A172 (cell line): ENCODE measurements around the gene CAMKV. TPM values are rescaled to one million over a fixed set of nuclear protein-coding genes. Genes with fewer than 3 reads are reported as not detected.

ENCODE experiments used
- DNase-seq: peaks from one replicate; pipeline ENCODE4 v3.0.0-alpha.2; 2015; ENCODE audit warnings: low spot score
- total RNA-seq: library from RNA; depleted of rRNA; stranded (reverse); fragments of >200 nt; shearing (Covaris generic); gene quantifications from 2 replicates; pipeline ENCODE4 v1.2.3, GENCODE V29; 2014

Gene CAMKV
- total RNA-seq, 1 experiment from 2014 or later = not detected

DNA sequence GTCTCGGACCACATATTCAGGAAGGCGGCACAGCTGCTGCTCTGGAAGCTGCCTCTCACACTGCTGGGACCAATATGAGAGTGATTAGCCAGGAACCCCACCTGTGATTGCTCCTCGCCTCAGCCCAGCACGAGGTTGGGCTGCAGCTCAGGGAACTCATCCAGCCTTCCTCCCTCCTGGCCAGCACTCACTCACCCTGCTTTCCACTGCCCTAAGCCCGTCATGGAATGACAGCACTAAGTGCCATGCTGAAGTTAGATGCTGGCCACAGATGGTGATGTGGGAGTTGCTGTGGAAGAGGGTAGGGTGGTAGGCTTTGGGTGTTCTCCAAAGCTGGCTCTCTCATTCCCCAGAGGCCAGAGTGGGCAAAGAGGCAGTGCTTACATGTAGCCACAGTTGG lies 26.6 kb upstream of the CAMKV start:
- DNase-seq = no peak

GRCh38 chr3:49895791-49896190 lies 26.1 kb upstream of the CAMKV start:
- DNase-seq = no peak

DNA sequence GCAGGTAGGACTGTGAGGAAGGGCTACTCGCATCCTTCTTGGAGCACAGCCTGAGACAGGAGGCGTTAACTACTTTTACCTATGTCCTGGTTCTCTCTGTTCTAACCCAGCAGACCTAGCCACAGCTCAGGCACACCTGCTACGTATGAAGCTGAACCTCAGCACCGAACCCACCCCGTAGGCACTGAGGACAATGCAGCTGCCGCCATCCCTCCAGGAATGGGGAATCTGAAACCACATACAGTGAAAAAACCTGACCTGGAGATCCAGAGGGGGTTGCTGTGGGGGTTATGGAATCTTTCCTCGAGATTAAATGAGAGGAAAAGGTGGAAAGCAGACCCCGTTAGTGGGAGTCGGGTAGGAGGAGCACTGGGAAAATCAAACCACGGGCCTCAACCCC lies 19.6 kb upstream of the CAMKV start:
- DNase-seq = no peak

GRCh38 chr3:49886922-49887265 lies 17.2 kb upstream of the CAMKV start:
- DNase-seq = no peak

DNA sequence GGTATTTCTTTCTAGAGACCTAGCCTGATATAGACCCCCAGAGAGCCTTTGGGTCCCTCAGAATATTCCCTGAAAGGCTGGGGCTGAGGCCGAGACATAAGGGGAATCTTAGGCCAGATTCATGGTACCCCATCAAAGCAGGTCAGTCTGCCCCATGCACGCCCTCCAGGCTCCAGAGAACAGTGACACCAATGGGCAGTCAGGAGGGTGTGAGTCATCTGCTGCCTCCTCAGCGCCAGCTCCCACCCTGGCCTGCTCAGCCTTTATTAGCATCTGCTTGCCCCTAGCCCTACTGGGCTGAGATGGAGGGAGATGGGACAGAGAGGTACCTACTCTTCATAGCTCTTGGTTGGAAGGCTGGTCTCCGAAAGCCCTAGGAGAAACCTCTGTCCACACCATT lies 14.3 kb upstream of the CAMKV start:
- no peak for DNase-seq

GRCh38 chr3:49882166-49882565 lies 12.5 kb upstream of the CAMKV start:
- no peak for DNase-seq

DNA sequence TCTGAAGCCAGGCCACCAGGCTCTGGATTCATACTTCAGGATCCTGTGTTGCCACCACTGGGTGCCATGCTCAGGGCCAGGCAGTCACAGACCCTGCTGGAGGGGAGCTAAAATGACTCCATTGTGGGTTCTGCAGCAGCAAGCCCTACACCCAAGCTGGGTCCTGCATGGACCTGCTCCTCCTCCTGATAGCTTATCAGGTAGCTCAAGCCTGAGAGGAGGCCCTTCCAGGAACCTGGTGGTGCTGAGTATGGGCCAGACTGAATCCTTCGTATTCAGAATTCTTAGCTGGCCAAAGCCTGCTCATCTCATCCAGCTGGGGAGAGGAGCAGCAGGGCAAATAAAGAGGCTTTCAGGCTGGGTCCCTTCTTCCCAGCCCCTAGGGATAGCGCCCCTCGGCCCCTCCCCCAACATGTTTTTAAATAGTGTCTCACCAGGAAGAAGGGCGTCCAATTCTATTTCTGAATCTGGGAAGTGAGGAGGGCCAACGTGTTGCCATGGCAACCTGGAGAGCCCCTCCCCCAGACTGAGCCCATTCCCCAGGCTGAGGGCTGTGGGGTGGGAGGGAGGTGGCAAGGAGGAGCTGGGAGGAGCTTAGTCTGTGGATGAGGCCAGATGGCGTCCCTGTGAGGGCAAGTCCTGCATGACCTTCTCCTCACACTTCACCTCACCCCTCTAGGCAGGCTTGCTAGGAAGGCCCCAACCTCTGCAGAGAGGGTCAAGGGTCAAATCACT lies 11.0 kb upstream of the CAMKV start:
- no peak for DNase-seq

GRCh38 chr3:49879721-49880120 lies 10.0 kb upstream of the CAMKV start:
- no peak for DNase-seq

DNA sequence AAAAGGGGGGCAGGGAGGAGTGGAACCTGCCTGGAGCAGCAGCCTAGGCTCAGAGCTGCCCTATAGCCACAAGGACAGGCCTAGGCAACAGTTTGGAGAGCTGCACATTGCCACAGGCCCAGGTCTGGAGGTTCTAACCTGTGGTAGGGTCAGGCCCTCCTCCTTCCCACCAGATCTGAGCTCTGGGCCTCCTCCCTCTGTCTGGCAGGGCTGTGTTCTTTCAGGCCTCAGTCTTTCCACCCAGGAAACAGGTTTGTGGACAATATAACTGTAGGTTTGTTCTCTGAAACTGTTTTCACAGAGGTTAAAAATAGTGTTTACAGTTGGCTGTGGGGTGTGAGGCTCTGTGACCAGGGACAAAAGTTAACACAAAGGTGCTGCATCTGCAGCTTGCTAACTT lies 9.0 kb upstream of the CAMKV start:
- DNase-seq = no peak

DNA sequence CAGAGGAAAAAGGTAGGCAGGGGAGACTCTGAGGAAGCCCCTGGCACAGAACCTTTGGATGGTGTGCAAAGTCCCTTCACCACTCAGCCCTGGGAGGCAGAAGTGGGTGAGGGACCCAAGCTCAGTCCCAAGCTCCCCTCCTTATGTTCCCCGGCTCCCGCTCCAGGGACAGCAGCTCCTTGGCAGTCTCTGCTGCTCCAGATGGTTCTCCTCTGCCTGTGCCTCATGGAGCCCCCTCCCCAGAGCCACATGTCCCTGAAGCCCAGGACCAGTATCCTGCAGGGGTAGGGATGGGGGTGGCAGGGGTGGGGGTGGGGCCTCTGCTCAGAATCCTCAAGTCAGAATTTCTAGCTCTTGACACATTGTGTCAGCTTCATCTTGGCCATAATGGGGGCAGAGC lies 8.0 kb upstream of the CAMKV start:
- no peak for DNase-seq

DNA sequence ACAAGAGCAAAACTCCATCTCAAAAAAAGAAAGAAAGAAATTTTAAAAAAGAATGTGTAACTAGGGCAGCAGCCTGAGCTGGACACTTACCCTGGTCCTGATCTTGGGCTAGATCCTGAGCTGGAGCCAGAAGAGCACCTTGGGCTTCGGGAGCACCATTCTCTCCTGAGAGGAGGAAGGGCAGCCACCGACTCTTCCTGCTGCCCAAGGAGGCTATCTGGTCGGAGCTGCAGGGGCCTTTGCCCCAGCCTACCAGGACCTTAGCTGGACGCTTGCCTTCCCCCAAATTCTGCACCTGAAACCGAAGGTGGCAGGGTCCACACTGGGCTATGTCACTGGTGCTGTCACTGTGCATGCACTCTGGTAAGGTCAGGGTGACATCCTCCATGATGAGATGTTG lies 6.9 kb upstream of the CAMKV start:
- DNase-seq = no peak

GRCh38 chr3:49873623-49874022 lies 3.9 kb upstream of the CAMKV start:
- DNase-seq = no peak

DNA sequence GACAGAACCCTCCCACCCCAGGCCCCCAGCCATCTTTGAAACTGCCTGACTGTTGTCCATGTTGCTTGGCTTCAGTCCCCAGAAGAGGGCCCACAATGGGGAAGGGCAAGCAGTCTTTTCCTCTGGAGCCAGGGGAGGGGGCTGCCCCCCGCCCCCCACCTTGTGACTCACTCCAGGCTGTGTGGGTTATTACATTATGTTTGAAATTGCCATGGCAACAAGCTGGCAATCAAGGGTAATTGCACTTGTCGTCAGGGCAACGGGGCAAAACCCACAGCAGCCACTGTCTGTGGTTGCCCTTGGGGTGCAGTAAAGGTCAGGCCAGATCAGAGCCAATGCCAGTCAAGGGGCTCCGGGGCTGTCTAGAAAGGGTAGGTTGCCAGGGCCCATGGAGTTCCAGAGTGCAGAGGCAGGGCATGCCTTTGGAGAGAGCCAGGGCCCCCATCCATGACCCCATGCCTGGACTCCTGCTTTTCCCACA lies 3.1 kb upstream of the CAMKV start:
- no peak for DNase-seq

DNA sequence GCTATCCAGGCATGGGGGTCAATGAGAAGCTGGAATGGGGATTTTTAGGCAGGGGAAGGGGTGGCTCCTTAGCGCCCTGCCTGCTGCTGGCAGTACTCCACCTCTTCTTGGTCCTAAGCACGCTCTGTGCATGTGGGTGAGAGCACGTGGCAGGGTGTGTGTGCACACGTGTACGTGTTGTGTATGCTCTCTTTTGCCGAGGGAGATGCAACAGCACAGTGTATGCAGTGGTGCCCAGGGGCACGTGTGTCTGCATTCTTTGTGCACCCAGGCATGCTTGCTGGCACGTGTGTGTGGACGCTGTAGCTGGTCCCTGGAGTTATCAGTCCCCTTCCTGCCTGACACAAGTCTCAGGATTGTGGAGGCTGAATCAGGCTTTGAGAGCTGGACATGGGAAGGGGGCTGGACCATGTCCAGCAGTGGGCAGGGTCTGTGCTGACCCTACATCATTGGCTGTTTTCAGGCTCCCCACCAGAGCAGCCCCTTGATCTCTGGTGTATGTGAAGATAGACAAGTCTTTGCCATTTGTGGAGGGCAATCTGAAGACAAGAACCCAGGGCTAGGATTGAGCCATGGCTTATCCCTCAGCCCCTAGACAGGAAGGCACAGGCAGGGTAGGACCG lies 1.9 kb upstream of the CAMKV start:
- DNase-seq = no peak

DNA sequence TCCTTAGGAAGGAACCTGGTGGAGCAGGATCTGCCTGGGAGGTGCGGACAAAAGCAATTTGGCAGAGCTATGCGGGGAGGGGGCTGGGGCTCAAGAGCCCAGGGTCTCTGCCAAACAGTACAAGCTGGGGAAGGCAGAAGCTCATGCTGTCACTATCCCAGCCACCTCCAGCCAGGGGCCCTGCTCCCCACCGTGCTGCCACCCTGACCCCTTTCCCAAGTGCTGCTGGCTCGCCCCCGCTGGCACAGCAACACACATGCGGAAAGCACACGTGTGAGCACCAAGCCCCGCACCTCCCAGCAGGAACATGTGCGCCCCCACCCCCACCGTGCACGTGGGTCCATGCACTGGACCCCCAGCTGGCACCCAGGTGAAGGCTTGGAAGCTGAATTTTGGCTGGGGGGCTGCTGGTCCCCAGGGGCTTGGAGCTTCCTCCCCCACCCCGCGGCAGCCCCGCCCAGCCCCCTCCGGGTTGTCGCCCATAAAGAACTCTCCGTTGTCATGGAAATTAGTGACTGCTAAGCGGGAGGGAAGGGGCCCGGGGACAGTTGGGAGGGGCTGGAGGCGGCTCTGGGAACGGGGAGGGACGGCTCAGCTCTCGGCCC lies 742 bp downstream of the CAMKV start:
- no peak for DNase-seq

GRCh38 chr3:49867871-49868321 lies 1.8 kb downstream of the CAMKV start:
- DNase-seq = peak; percentile 30

GRCh38 chr3:49867400-49867799 lies 2.3 kb downstream of the CAMKV start:
- no peak for DNase-seq

- no peak for DNase-seq
Measured at GRCh38 chr3:49865198-49865784, 4.4 kb downstream of the CAMKV start.

DNA sequence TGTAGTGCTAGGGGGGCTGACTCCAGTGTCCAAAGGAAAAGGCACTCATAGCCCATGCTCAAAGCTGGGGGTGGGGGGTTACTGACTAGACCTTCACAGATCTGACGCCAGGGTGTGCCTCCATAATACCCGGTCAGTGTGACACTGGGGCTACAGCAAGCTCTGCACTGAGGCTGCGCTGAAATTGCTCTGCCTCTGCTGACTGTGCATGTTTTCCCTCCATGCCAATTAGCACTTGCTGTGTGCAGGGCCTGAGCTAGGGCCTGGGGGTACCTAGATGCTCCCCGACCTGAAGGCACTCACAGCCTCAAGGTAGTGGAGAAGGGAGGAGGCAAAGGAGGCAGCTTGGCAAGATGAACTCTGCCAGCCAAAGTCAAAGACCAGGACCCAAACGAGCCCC lies 5.2 kb downstream of the CAMKV start:
- no peak for DNase-seq

DNA sequence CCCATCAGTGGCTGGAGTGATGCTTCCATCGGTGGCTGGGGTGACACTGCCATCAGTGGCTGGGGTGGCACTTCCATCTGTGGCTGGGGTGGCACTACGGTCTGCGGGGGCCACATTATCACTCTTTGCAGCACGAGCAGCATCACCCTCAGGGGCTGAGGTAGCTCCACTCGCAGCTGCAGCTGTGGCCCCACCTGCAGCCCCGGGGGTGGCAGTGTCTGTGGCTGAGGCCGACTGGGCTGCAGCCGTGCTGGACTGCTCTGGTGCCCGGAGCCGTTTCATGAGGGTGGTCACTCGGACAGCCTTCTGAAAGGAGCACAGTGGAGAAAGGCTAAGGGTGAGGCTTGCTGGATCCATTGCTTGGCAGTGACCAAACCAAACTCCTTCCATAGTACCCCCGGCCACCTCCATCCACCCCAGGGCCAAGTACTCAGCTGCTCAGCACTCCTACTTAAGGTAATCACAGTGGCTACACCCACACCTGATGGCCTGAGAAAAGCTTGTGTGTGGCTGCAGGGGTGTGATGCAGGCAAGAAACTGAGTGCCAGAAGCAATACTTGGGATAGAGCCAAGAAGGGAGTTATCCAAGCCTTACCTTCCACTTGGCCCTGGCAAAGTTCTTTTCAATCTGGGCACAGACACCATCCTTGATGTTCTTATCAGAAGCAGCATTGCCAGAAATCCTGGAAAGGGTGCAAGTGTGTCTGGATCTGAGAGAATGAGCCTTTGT lies 10.0 kb downstream of the CAMKV start:
- no peak for DNase-seq

GRCh38 chr3:49856181-49857005 lies 13.3 kb downstream of the CAMKV start, which contains the start of gene TRAIP:
Gene TRAIP (minus strand): TSS chr3:49856564. CDS start chr3:49856453, 111 bp downstream.
- DNase-seq = peak; percentile 85
